Activated naive CD4-positive, alpha-beta T cell treated with anti-CD3 and anti-CD28 coated beads, Interleukin-2, amount 50 U/mL, for 72 hours (primary cell): ENCODE data around the gene UBASH3A. TPM values are rescaled to one million over a fixed set of nuclear protein-coding genes. Genes with fewer than 3 reads are reported as not detected.

ENCODE experiments used
- total RNA-seq, 2 donors: library from RNA; stranded (reverse); gene quantifications; one replicate each; pipeline ENCODE4 v1.2.3, GENCODE V29; 2022

The UBASH3A gene
- total RNA-seq, 2 donors from 2014 or later, result 13.0 to 51.9 TPM

Other genes starting within 250 kb of the UBASH3A start
- gene ABCG1, start 184.8 kb upstream of the UBASH3A start, total RNA-seq, result 10 to 100 TPM; 15.4 to 24.4 TPM
- gene TFF3, start 88.5 kb upstream of the UBASH3A start, total RNA-seq, result not detected
- gene TFF2, start 52.9 kb upstream of the UBASH3A start, total RNA-seq, result not detected
- not detected for gene TFF1, start 37.4 kb upstream of the UBASH3A start, total RNA-seq
- gene TMPRSS3, start 7.8 kb upstream of the UBASH3A start, total RNA-seq, result 10 to 100 TPM in 1 of 2 donors, 1 to 10 TPM in 1; 9.8 to 68.6 TPM
- gene RSPH1, start 92.3 kb downstream of the UBASH3A start, total RNA-seq, result under 1 TPM; 0.11 to 0.33 TPM
- gene SLC37A1, start 110.0 kb downstream of the UBASH3A start, total RNA-seq, result 10 to 100 TPM; 15.2 to 20.6 TPM
- gene PDE9A, start 249.7 kb downstream of the UBASH3A start, total RNA-seq, result 1 to 10 TPM; 4.2 to 7.9 TPM